Measurements from ENCODE around the gene C1orf53. TPM values are rescaled to one million over a fixed set of nuclear protein-coding genes. Genes with fewer than 3 reads are reported as not detected.
"Not testable (repeated sequence)": the region's sequence is repeated elsewhere in the genome, so short reads cannot be mapped to it uniquely, and the experiment has no call there.

The C1orf53 gene
- total RNA-seq, 4 donors from 2014 or later, result 2.5 to 7.0 TPM; not detected in 2

DNA sequence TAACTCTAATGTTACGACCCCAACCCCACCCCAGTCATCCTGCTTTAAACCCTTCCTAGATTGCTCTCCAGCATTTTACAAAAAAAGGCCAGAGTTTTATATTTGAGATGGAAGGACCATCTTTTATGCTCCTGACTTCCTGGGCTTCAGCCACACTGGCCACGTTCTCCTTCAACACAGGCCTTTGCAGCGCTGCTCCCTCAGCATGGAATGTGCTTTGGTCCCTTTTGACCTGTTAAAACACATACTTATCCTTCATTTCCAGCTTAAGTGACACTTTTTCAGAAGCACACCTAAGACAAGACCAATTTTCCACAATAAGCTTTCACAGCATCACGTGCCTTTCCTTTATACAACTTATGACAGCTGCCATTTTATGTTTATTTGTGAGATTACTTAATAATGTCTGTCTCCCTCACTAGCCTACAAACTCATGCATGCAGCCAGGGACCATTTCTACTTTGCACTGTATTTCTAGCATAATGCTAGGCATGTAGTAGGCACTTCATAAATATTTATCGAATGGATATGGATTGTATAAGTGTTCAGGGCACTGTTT, 49.3 kb downstream of the C1orf53 start:
- H3K36me3 ChIP-seq, result no peaks in the 10 kb centered on the region
- no peaks in the 10 kb centered on the region for H3K4me1 ChIP-seq
- H3K27ac ChIP-seq, result no peak overlapping the region
- no peaks in the 10 kb centered on the region for H3K9me3 ChIP-seq
- in situ Hi-C loops (cut with MboI; ENCODE audit: low pct_ligation_motif_present in 1 of 4, low pct_unique_long_range_greater_than_20kb in 1 of 4, low sequenced_read_pairs in 3 of 4) (no loop called here), intact Hi-C loops (cut with DNase I; ENCODE audit: low total_unique reads) (no loop called here)
- H3K4me3 ChIP-seq, result no peak overlapping the region
- 77 to 84% methylated on average over 5 of the region's 5 CpGs for WGBS, 2 donors (ENCODE audit: low coverage in 1 of 2)
- no peaks in the 10 kb centered on the region for H3K27me3 ChIP-seq
- TF ChIP-seq EP300 (IDR thresholded peaks at IDR 0.05; ENCODE audit: low read depth) (no peak), POLR2AphosphoS5 (IDR thresholded peaks at IDR 0.05) (no peak), POLR2A (IDR thresholded peaks at IDR 0.05) (no peak)
- TF ChIP-seq, protein P1, sequence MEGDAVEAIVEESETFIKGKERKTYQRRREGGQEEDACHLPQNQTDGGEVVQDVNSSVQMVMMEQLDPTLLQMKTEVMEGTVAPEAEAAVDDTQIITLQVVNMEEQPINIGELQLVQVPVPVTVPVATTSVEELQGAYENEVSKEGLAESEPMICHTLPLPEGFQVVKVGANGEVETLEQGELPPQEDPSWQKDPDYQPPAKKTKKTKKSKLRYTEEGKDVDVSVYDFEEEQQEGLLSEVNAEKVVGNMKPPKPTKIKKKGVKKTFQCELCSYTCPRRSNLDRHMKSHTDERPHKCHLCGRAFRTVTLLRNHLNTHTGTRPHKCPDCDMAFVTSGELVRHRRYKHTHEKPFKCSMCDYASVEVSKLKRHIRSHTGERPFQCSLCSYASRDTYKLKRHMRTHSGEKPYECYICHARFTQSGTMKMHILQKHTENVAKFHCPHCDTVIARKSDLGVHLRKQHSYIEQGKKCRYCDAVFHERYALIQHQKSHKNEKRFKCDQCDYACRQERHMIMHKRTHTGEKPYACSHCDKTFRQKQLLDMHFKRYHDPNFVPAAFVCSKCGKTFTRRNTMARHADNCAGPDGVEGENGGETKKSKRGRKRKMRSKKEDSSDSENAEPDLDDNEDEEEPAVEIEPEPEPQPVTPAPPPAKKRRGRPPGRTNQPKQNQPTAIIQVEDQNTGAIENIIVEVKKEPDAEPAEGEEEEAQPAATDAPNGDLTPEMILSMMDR (IDR thresholded peaks at IDR 0.05), result no peak
- DNase-seq, result no peak

DNA sequence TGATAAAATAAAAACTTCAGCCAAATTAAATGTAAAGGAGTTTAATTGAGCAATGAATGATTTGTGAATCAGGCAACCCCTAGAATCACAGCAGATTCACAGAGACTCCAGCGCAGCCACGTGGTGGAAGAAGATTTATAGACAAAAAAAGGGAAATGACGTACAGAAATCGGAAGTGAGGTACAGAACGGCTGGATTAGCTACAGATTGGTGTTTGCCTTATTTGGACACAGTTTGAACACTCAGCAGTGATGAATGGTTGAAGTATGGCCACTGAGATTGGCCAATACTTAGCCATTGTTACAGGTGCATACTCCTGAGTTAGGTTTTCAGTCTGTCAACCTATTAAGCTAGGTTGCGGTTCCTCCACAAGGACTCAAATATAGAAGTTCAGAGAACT, 51.0 kb downstream of the C1orf53 start:
- in situ Hi-C loops (cut with MboI; ENCODE audit: low pct_ligation_motif_present in 1 of 4, low pct_unique_long_range_greater_than_20kb in 1 of 4, low sequenced_read_pairs in 3 of 4); H3K4me3 ChIP-seq; H3K9me3 ChIP-seq; H3K4me1 ChIP-seq; H3K36me3 ChIP-seq; H3K27ac ChIP-seq; DNase-seq; H3K27me3 ChIP-seq; intact Hi-C loops (cut with DNase I; ENCODE audit: low total_unique reads): not testable (repeated sequence)
- 70 to 82% methylated on average over 6 of the region's 6 CpGs for WGBS, 2 donors (ENCODE audit: low coverage in 1 of 2)

DNA sequence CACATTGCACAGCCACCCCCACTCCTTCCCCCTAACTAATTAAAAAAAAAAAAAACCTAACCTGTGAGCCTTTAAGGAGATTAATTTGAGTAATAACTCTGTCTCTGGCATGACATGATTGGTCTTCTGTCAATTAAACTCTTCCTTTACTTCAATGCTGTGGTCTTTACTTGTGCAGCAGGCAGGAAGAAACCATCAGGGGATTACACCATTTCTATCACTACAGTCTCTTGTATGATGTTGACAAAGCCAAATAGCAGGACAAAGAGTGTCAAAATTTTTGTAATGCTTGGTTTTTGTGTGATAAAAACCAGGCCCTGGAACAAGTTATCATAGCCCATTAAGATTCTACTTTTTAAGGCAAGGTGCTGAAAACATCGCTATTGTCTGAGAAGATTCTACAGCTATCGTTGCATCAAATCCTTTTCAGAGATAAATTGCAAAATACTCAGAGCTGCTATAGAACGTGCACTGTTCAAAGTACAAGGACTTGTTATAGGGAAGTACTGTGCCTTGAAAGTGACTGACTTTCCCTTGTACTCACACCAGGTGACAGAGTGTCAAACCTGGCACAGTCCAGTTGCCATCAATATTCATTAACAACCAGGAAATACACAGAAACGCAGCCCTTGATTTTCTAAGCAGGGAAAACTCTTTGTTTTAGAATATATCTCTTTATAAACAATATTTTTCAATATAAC, 52.4 kb downstream of the C1orf53 start:
- H3K9me3 ChIP-seq, result no peaks in the 10 kb centered on the region
- H3K27me3 ChIP-seq, result no peaks in the 10 kb centered on the region
- H3K27ac ChIP-seq, result no peak overlapping the region
- intact Hi-C loops (cut with DNase I; ENCODE audit: low total_unique reads), result no loop called here
- WGBS, 2 donors (ENCODE audit: low coverage in 1 of 2), result 38 to 46% methylated on average over 3 to 4 of the region's 4 CpGs
- H3K36me3 ChIP-seq, result no peaks in the 10 kb centered on the region
- no peak for DNase-seq
- no peaks in the 10 kb centered on the region for H3K4me1 ChIP-seq
- no peak overlapping the region for H3K4me3 ChIP-seq
- TF ChIP-seq EP300 (IDR thresholded peaks at IDR 0.05; ENCODE audit: low read depth), result no peak
- TF ChIP-seq POLR2A (IDR thresholded peaks at IDR 0.05), result no peak
- TF ChIP-seq, protein P1 (IDR thresholded peaks at IDR 0.05), result no peak
- TF ChIP-seq POLR2AphosphoS5 (IDR thresholded peaks at IDR 0.05), result no peak
- in situ Hi-C loops (cut with MboI; ENCODE audit: low pct_ligation_motif_present in 1 of 4, low pct_unique_long_range_greater_than_20kb in 1 of 4, low sequenced_read_pairs in 3 of 4), result no loop called here

DNA sequence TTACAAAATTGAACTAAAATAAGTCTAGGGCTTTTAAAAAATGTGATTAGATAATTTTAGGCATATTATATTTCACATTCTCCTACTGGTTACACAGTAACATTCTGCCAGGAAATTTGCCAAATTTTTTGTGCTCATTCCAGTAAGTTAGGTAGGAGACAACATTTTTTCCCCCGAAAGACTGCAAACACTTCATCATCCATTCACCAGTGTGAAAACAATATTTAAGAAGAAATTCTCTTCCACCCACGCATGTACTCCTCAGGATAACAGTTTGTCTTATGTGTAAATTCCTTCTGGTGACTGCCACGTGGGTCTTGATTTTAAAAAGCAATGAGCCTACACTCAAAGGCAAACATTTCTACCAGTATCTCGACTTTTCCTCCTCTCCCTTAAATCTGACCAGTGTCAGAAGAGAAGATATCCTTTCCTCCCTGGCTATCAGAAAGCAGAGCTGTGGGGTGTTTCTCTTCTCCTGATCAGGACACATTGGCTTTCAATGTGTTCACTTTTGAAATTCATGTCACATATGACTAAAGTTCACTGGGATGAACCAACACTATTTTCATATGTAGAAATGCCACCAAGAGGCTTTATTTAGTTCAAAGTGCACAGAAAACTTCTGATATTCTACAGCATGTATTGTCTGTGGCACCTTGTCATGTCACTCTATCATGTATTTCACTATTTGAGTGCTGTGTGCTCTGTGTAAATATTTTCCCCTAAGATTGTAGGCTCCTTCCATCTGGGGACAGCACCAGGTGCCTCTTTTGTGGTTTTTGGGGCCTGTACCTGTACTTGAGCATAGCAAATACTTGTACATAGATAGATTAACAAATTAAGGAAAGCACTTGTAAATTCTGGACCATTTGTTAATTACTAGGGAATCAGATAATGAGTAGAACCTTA, 53.3 kb downstream of the C1orf53 start:
- WGBS, 2 donors (ENCODE audit: low coverage in 1 of 2), result 49 to 54% methylated on average over 2 to 4 of the region's 4 CpGs
- intact Hi-C loops (cut with DNase I; ENCODE audit: low total_unique reads) (no loop called here), in situ Hi-C loops (cut with MboI; ENCODE audit: low pct_ligation_motif_present in 1 of 4, low pct_unique_long_range_greater_than_20kb in 1 of 4, low sequenced_read_pairs in 3 of 4) (no loop called here)
- TF ChIP-seq, protein P1 (IDR thresholded peaks at IDR 0.05), result no peak
- TF ChIP-seq POLR2A (IDR thresholded peaks at IDR 0.05) (no peak), EP300 (IDR thresholded peaks at IDR 0.05; ENCODE audit: low read depth) (no peak), POLR2AphosphoS5 (IDR thresholded peaks at IDR 0.05) (no peak)
- no peaks in the 10 kb centered on the region for H3K4me1 ChIP-seq
- no peaks in the 10 kb centered on the region for H3K9me3 ChIP-seq
- H3K27me3 ChIP-seq, result no peaks in the 10 kb centered on the region
- H3K27ac ChIP-seq, result no peak overlapping the region
- no peak for DNase-seq
- no peak overlapping the region for H3K4me3 ChIP-seq
- no peaks in the 10 kb centered on the region for H3K36me3 ChIP-seq

Other genes starting within 250 kb of the C1orf53 start
- gene DENND1B, start 127.2 kb upstream of the C1orf53 start, total RNA-seq, result 10 to 100 TPM; 21.9 to 59.9 (median 42.3) TPM
- gene LHX9, start 14.7 kb downstream of the C1orf53 start, total RNA-seq, result not detected